Smooth muscle cell (in vitro differentiated cells): ENCODE measurements around the gene SPX. TPM values are rescaled to one million over a fixed set of nuclear protein-coding genes. Genes with fewer than 3 reads are reported as not detected.

Source experiments
- DNase-seq: peaks from one replicate; lab custom pipeline; 2025; ENCODE audit not compliant: unreplicated experiment; lab: John Stamatoyannopoulos, UW
- H2AFZ ChIP-seq: fragments of 200-600 bp; sonication (generic); 2 replicates; pipeline ENCODE4 v1.6.0; 2016; ENCODE audit warnings: antibody characterized with exemption, low read depth, mild to moderate bottlenecking
- H3F3A ChIP-seq: fragments of 200-600 bp; sonication (generic); 2 replicates; pipeline ENCODE4 v1.6.0; 2017; ENCODE audit warnings: antibody characterized with exemption, low read depth
- H3K27ac ChIP-seq: fragments of 200-600 bp; sonication (generic); 2 replicates; pipeline ENCODE4 v1.5.1; 2016; ENCODE audit warnings: low read depth, mild to moderate bottlenecking
- H3K27me3 ChIP-seq: fragments of 200-600 bp; sonication (generic); 2 replicates; pipeline ENCODE4 v1.6.1; 2016; ENCODE audit warnings: low read depth, mild to moderate bottlenecking
- H3K36me3 ChIP-seq: fragments of 200-600 bp; sonication (generic); 2 replicates; pipeline ENCODE4 v1.5.1; 2016; ENCODE audit warnings: low read depth
- H3K4me1 ChIP-seq: fragments of 200-600 bp; sonication (generic); 2 replicates; pipeline ENCODE4 v1.5.1; 2016; ENCODE audit warnings: low read depth
- H3K4me2 ChIP-seq: fragments of 200-600 bp; sonication (generic); 2 replicates; pipeline ENCODE4 v1.6.0; 2016; ENCODE audit warnings: mild to moderate bottlenecking
- H3K4me3 ChIP-seq: fragments of 200-600 bp; sonication (generic); 2 replicates; pipeline ENCODE4 v1.5.1; 2016; ENCODE audit warnings: mild to moderate bottlenecking
- H3K79me2 ChIP-seq: fragments of 200-600 bp; sonication (generic); 2 replicates; pipeline ENCODE4 v1.6.0; 2016; ENCODE audit warnings: low read depth, mild to moderate bottlenecking
- H3K9ac ChIP-seq: fragments of 200-600 bp; sonication (generic); 2 replicates; pipeline ENCODE4 v1.6.0; 2016; ENCODE audit warnings: low read depth
- H3K9me3 ChIP-seq: fragments of 200-600 bp; sonication (generic); replicated peaks from 2 replicates; pipeline ENCODE4 v1.5.1; 2016; ENCODE audit warnings: low read depth
- H4K20me1 ChIP-seq: fragments of 200-600 bp; sonication (generic); 2 replicates; pipeline ENCODE4 v1.6.0; 2016; ENCODE audit warnings: low read depth
- CTCF ChIP-seq: fragments of 200-600 bp; sonication (generic); IDR thresholded peaks from 2 replicates; pipeline ENCODE4 v1.5.1; 2017; ENCODE audit warnings: borderline replicate concordance, mild to moderate bottlenecking, antibody characterized with exemption; ENCODE audit not compliant: insufficient read depth, poor library complexity, severe bottlenecking
- WGBS: methylation state at CpG from one replicate; pipeline ENCODE4 v1.1.7; 2016; ENCODE audit warnings: low lambda C conversion rate; 5-methylcytosine and 5-hydroxymethylcytosine counted together
- polyA plus RNA-seq: library from polyadenylated mRNA; unstranded; fragments of >200 nt; fragmentation: Nextera tagmentation; extraction: Ambion mirVana; gene quantifications from 2 replicates; pipeline ENCODE4 v1.2.1, GENCODE V29; 2016
- total RNA-seq: library from RNA; depleted of rRNA; stranded (reverse); fragments of >200 nt; gene quantifications from 2 replicates; pipeline ENCODE4 v1.2.3, GENCODE V29; 2014

Gene SPX
- total and polyA plus RNA-seq, 2 experiments from 2014 or later: 0.30 to 0.40 TPM

GRCh38 chr12:21518451-21518850, 7.6 kb upstream of the SPX start:
- no peak for TF ChIP-seq CTCF
- Histone ChIP-seq H4K20me1 (peaks cover 30% of the 10 kb centered on the region), H3K9ac (no peak overlapping the region), H3F3A (no peaks in the 10 kb centered on the region), H3K9me3 (no peaks in the 10 kb centered on the region), H3K36me3 (peaks cover 19% of the 10 kb centered on the region), H3K27ac (no peak overlapping the region), H3K79me2 (no peaks in the 10 kb centered on the region), H3K4me3 (no peak overlapping the region), H3K4me1 (no peaks in the 10 kb centered on the region), H2AFZ (no peak overlapping the region), H3K4me2 (no peak overlapping the region), H3K27me3 (no peaks in the 10 kb centered on the region)
- DNase-seq: no peak
- 98% methylated on average over 3 of the region's 3 CpGs for WGBS

- WGBS: 94% methylated on average over 1 of the region's 1 CpG
These were observed 4.6 kb upstream of the SPX start for GRCh38 chr12:21521541-21521940.

DNA sequence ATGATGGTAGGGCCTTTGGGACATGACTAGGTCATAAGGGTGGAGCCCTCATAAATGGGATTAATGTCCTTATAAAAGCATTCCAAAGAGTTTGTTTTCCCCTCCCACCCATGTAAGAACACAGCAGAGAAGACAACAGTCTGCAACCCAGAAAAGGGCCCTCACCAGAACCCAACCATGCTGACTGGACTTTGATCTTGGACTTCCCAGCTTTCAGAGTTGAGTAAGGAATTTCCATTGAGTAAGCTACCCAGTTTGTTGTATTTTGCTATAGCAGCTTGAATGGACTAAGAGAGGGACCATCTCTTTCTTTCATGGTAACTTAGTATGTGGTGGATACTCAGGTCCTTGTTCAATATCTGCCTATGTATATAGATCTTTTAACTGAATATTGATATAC, 2.9 kb upstream of the SPX start:
- H3K27me3 ChIP-seq: peaks cover 21% of the 10 kb centered on the region
- H3K4me1 ChIP-seq: no peaks in the 10 kb centered on the region
- no peak overlapping the region for H3K4me2 ChIP-seq
- H3F3A ChIP-seq: no peaks in the 10 kb centered on the region
- H3K4me3 ChIP-seq: no peak overlapping the region
- no peaks in the 10 kb centered on the region for H3K79me2 ChIP-seq
- TF ChIP-seq CTCF: no peak
- H3K9me3 ChIP-seq: no peaks in the 10 kb centered on the region
- no peak for DNase-seq
- no peaks in the 10 kb centered on the region for H3K36me3 ChIP-seq
- H3K27ac ChIP-seq: no peak overlapping the region
- H2AFZ ChIP-seq: no peak overlapping the region
- H3K9ac ChIP-seq: no peak overlapping the region
- H4K20me1 ChIP-seq: no peaks in the 10 kb centered on the region

More at GRCh38 chr12:21521541-21521940, 4.6 kb upstream of the SPX start:
- no peak for TF ChIP-seq CTCF
- H4K20me1 ChIP-seq: no peaks in the 10 kb centered on the region
- no peak overlapping the region for H3K27ac ChIP-seq
- H3K4me3 ChIP-seq: no peak overlapping the region
- no peak overlapping the region for H3K9ac ChIP-seq
- H3F3A ChIP-seq: no peaks in the 10 kb centered on the region
- no peak overlapping the region for H3K4me2 ChIP-seq
- H3K9me3 ChIP-seq: no peaks in the 10 kb centered on the region
- no peaks in the 10 kb centered on the region for H3K4me1 ChIP-seq
- H3K27me3 ChIP-seq: peaks cover 6% of the 10 kb centered on the region
- H3K79me2 ChIP-seq: no peaks in the 10 kb centered on the region
- DNase-seq: no peak
- H3K36me3 ChIP-seq: peaks cover 3% of the 10 kb centered on the region
- no peak overlapping the region for H2AFZ ChIP-seq

- WGBS: 47% methylated on average over 12 of the region's 12 CpGs
- H3F3A ChIP-seq: no peaks in the 10 kb centered on the region
- no peaks in the 10 kb centered on the region for H3K36me3 ChIP-seq
- H3K27ac ChIP-seq: no peak overlapping the region
- H3K4me2 ChIP-seq: peak overlapping the region; percentile 99
- no peaks in the 10 kb centered on the region for H4K20me1 ChIP-seq
- no peaks in the 10 kb centered on the region for H3K9me3 ChIP-seq
- no peaks in the 10 kb centered on the region for H3K4me1 ChIP-seq
- H3K9ac ChIP-seq: no peak overlapping the region
- peaks cover 54% of the 10 kb centered on the region for H3K27me3 ChIP-seq
- DNase-seq: no peak
- H3K4me3 ChIP-seq: peak overlapping the region; percentile 79
- peak overlapping the region; percentile 92 for H2AFZ ChIP-seq
- no peak for TF ChIP-seq CTCF
- no peaks in the 10 kb centered on the region for H3K79me2 ChIP-seq
These were observed 737 bp downstream of the SPX start for GRCh38 chr12:21526721-21527345.
